HG03469 (cell line): ENCODE results near the gene HECW1.
"Not testable (repeated sequence)": the region's sequence is repeated elsewhere in the genome, so short reads cannot be mapped to it uniquely, and the experiment has no call there.

ENCODE experiments used
- ATAC-seq: cut with Tn5 transposase; IDR thresholded peaks from one replicate; pipeline ENCODE4 v1.9.1; 2021; ENCODE audit warnings: mild to moderate bottlenecking, moderate library complexity, moderate number of reproducible peaks; ENCODE audit not compliant: unreplicated experiment

Gene HECW1

GRCh38 chr7:43302773-43303460 lies 190.5 kb downstream of the HECW1 start:
- ATAC-seq: no peak

- ATAC-seq: no peak
Measured at GRCh38 chr7:43303740-43304241, 191.3 kb downstream of the HECW1 start.

GRCh38 chr7:43306404-43306803 lies 194.0 kb downstream of the HECW1 start:
- ATAC-seq: no peak

- ATAC-seq: no peak
Measured at GRCh38 chr7:43307522-43307921, 195.1 kb downstream of the HECW1 start.

GRCh38 chr7:43308913-43309705 lies 196.7 kb downstream of the HECW1 start:
- no peak for ATAC-seq

- no peak for ATAC-seq
Measured at GRCh38 chr7:43309706-43310022, 197.2 kb downstream of the HECW1 start.

- no peak for ATAC-seq
Measured at GRCh38 chr7:43311052-43311451, 198.6 kb downstream of the HECW1 start.

GRCh38 chr7:43311694-43312093 lies 199.2 kb downstream of the HECW1 start:
- no peak for ATAC-seq

GRCh38 chr7:43313628-43314378 lies 201.4 kb downstream of the HECW1 start:
- no peak for ATAC-seq

- ATAC-seq: no peak
Measured at GRCh38 chr7:43314379-43315158, 202.1 kb downstream of the HECW1 start.

- no peak for ATAC-seq
Measured at GRCh38 chr7:43317075-43317474, 204.6 kb downstream of the HECW1 start.

- ATAC-seq: no peak
Measured at GRCh38 chr7:43318188-43318770, 205.8 kb downstream of the HECW1 start.

- no peak for ATAC-seq
Measured at GRCh38 chr7:43325595-43325994, 213.1 kb downstream of the HECW1 start.

GRCh38 chr7:43328336-43328735 lies 215.9 kb downstream of the HECW1 start:
- ATAC-seq: no peak

- no peak for ATAC-seq
Measured at GRCh38 chr7:43328785-43329380, 216.4 kb downstream of the HECW1 start.

- ATAC-seq: no peak
Measured at GRCh38 chr7:43332193-43332796, 219.8 kb downstream of the HECW1 start.

GRCh38 chr7:43337191-43337590 lies 224.7 kb downstream of the HECW1 start:
- ATAC-seq: no peak

GRCh38 chr7:43337811-43338210 lies 225.4 kb downstream of the HECW1 start:
- ATAC-seq: no peak

- ATAC-seq: no peak
Measured at GRCh38 chr7:43341132-43341531, 228.7 kb downstream of the HECW1 start.

GRCh38 chr7:43343417-43343816 lies 231.0 kb downstream of the HECW1 start:
- not testable (repeated sequence) for ATAC-seq
